ENCODE results near the gene FGF4.

The FGF4 gene

DNA sequence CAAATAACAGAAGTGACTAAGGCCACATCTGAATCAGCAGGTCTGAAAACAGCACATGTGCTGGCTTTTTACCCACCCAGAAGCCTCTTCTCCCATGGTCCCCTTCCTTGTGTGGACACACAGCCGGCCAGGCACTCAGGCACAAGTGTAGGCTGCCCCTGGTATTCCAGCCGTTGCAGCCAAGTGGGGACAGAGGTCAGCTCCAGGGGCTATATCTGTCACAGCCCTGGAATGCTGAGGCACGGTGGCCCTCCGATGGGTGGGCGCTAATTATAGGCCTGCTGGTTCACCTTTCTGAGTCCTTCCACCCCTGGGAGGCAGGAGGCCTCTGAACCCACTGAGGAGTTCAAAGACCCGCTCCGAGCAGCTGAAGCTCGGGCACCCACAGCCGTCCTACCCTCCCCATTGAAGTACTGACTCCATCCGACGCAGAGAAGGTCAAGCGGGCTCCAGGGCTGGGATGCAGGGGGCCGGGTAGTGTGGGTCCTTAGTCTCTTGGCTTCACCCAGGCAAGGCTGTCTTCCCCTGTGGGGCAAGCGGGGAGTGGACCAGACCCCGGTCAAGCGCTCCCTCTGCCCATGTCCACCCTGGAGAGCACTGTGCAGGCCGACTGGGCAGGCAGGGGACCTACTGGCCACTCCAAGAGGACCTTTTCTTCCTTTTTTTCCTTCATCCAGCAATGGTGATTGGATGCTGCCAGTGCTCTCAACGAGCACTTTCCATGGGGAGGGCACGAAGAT is 29.8 kb upstream of the FGF4 start:
- no peak for DNase-seq

DNA sequence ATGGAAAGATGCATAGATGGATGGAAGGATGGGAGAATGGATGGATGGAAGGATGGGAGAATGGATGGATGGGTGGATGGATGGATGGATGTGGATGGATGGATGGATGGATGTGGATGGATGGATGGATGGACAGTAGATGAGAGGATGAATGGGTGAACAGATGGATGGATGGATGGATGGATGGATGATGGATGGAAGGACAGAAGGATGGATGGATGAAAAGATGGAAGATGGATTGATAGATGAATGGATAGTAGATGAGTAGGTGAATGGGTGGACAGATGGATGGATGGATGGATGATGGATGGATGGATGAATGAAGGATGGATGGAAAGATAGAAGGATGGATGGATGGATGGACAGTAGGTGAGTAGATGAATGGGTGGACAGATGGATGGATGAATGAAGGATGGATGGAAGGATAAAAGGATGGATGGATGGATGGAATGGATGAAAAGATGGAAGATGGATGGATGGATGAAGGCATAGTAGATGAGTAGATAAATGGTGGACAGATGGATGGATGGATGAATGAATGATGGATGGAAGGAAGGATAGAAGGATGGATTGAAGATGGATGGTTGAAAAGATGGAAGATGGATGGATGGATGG is 28.6 kb upstream of the FGF4 start:
- no peak for DNase-seq

DNA sequence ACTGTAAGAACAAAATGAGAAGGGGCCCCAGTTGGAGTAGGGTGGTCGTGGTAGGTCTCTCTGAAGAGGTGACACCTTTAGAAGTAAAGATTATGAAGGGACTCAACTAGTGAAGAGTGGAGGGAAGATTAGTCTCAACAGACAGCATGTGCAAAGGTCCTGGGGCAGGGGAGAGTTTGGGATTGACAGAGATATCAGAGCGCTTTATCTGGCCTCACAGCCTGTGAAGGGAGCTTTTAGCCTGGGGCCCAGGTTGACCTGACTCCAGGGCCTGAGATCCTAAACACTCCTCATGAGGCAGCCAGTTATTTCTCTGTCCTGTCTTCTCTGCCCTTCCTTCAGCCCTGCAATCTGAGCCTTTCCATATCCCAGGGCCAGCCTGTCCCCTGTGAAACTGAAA is 27.9 kb upstream of the FGF4 start:
- DNase-seq = no peak

DNA sequence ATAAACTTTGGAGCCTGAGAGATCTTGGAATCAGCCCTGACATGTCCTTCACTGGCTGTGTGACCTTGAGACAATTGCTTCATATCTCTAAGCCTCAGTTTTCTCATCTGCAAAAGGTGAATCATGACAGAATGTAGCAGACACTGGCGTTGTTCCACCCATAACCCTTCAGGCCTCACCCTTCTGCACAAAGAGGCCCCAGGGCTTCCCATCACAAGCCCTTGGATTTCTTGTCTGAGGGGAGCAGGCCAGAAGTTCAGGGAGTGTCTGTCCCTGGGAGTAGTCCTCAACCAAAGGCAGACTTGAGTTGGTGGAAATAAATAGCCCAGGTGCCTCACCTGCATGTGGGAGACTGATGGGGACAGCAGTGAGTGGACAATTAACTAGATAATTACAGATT is 27.4 kb upstream of the FGF4 start:
- DNase-seq = no peak

DNA sequence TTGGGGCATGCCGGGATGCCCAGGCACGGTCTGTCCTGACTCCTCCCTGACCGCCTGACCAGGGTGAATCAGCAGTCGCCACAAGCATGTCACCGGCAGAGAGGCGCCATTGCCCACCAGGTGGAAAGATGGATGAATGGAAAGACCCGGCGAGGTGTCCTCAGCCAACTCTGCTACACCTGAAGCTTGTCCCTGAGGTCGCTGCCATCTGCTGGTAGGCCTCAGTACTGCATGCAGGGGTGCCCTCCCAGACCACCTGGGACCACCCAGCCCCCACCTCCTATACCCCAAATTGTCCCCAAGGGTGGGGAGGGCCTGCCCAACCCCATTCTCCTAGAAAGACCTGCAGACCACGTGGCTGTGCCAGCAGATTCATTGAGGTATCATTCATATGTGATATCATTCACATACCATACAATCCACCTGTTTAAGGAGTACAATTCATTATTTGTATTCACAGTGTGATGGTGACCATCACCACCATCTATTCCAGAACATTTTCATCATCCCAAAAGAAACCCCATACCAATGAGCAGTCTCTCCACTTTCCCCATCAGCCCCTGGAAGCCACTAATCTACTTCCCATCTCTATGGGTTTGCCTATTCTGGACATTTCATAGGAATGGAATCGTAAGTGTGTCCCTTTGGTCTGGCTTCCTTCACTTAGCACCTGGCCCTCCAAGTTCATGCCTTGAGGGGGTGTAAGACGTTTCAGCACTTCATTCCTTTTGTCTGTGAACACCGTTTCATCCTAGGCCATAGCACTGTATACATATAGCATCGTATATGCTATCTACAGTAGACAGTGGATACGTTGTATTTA is 26.6 kb upstream of the FGF4 start:
- peak; percentile 26 for DNase-seq

DNA sequence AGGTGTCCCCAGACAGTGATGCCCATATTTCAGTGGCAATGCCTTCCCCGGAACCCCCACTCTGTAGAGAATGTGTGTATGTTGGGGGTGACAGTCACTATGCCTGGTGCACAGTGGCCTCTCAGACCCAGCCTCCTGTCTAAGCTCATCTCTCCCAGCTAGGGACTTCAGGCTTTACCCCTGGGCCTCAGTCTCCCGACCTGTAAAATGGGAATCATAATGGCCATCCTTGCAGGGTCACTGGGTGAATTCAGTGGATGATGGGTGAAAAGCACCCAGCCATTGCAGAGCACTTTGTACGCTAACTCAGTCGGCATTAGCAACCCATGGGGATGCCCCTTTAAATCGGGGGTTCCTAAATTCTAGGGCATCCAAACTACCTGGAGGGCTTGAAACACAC is 25.1 kb upstream of the FGF4 start:
- no peak for DNase-seq

DNA sequence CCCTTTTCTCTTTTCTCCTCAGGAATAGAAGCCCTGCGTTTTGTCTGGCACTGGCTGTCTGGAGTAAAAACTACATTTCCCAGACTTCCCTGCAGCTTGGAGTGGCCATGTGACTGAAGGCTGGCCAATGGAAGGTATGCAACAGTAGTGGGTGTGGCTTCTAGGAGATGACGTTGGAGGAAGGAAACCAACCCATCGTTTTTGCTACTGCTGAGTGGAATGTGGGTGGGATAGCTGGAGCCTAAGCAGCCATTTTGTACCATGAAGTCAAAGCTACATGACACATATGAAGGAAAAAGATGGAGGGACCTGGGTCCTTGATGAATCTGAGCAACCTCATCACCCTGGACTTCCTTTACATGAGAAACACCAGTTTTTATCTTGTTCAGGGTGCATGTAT is 24.4 kb upstream of the FGF4 start:
- no peak for DNase-seq

DNA sequence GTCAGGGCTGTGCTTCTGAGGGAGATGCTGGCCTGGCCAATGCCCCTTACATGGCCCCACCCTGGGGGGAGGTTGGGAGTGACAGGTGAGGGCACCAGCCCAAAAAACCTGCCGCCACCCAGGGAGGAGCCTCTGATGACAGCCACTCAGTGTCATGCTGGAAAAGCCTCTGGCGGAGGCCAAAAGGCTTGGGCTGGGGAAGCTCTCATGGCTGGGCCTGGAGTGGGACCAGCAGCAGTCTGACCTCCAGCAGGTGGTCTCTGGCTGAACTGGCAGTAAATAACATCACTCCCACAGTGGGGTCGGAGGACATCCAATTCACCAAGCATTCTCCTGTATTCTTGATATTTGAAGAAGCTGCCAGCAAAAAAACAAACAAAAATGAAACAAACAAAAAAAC is 24.0 kb upstream of the FGF4 start:
- DNase-seq = no peak

DNA sequence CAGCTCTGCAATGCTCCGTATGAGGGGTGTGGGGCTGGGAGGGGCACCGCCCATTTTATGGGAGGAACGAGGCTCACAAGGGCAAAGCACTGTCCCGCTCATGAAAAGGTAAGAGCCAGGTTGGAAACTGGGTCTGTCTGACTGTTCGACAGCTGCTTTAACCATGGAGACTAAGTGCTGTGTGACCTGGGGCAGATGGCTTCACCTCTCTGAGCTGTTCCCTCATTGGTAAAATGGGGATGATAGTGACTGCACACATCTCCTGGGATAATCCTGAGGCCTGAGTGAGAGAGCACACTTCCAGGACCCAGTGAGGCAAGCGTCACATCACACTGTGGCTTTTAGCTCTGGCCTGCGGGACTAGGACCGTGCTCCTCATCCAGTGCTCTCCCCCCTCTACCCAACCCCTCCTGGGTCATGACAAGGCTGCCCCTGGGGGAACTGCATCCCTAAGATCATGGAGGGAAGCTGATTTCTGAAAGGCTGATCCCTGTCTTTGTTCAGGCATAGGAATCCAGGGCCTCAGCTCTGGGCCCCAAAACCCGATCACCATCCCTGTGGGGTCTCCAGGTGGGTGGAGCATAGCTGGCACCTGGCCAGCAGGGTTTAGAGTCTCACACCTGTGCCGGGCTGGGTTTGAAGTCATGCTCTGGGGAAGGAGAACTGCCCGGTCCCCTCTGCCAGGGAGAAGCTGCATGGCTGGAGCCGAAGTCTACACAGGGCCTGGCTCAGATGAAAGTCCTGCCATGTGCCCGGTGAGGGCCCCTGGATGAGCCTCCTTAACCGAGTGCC is 22.8 kb upstream of the FGF4 start:
- no peak for DNase-seq

DNA sequence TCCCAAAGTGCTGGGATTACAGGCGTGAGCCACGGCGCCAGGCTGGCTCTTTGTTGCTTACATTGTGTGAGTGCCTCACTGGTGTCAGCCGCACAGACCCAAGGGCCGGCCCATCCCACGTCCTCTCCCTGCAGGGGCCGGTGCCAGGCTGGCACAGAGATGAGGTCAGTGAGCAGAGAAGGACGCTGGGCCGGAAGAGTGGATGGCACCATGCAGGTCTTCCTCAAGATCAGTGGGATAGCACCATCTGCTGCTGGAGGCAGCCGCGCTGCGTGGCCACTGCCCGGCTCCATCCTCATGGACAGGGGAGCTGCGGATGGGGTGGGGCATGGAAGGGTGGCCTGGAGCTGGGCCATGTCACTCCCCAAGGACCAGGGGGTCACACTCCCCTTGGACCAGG is 22.0 kb upstream of the FGF4 start:
- DNase-seq = no peak

DNA sequence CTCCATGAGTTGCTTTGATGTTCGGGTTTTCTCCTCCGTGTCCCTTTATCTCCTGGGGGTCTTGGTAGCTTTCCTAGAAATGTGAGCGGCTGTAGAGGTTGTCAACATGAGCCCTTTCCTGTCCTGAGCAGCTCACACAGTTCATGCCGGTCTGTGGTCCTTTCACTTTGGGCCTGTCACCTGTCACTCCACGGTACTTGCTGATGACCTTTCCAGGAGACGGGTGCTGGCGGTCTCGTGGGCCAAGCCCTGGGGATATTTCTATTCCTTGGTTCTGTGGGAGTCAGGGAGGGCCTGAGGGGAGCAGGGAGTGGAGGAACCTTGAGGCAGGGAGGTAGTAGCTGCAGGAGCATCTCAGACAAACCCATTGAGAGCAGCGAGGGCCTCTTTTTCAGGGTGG is 20.9 kb upstream of the FGF4 start:
- no peak for DNase-seq

DNA sequence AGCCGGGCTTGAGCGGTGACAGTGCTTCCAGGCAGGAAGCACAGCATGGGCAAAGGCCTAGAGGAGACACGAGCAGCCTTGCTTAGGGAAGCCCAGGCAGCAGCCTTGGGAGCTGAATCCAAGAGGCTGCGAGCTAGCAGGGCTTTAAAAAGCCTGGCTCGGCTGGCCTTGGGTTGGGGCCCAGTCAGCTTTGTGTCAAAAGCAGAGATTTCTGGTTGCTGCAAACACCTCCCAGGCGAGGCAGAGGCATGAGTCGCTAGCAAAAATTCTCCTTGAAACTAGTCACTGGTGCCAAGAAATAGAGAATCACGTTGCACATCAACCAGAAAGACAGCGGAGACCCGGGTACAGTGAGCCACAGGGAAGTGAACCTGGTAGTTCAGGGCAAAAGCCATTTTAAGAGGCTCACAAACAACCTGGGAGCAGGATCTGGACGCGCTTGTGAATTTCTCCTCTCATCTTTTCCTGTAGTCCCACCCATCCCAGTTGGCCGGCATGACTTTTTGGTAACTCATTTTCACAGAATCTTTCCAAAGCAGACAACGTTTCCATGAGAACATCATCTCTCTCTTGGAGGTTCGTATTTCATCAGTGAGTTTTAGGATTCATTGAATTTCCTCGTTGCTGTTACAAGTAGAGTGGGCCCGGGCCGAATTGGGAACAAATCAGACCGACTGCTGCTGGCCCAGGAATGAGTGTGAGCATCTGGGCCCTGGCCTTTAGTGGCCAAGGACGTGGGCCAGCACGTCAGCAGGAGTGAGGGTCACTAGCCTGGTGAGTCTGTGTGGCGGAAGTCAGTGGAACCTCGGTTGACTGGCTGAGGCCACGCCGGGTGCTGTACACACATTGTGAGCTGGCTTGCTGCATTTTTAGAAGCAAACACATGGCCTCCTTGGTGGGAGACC is 16.4 kb upstream of the FGF4 start:
- no peak for DNase-seq

DNA sequence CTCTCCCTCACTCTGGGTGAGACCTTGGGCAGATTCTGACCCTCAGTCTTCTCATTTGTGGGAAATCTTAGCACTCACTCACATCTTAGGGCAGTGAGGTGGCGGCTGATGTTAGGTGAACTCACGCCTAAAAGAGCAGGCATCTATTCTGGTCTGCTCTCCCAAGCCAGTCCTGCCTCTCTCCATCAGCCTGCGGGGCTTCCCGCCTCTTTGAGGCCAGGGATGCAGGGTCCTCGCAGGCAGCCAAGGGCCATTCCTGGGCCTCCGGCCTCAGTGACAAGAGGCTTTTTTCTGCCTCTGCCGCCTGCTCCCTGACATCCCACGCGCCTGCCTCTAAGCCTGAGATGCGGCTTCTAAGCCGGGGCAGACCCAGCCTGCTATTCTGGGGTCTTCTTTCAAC is 13.8 kb upstream of the FGF4 start:
- no peak for DNase-seq

DNA sequence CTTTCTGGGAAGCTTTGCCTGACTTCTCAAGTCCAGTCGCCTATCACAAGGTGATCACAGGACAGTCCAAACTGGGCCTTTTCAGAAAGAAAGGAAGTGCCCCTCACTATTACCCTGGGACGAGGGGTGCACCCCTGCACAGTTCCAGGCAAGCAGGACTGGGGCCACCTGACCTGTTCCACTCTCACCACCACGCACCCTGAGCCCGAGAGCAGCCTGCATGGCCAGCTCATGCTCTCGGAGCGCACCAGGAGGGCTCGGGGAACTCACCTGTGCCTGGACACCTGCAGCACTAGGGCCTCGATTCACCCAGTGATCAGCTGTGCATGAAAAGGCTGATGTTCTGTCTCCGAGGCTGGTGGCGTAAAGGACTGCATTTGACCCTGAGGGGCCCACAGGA is 12.8 kb upstream of the FGF4 start:
- no peak for DNase-seq

DNA sequence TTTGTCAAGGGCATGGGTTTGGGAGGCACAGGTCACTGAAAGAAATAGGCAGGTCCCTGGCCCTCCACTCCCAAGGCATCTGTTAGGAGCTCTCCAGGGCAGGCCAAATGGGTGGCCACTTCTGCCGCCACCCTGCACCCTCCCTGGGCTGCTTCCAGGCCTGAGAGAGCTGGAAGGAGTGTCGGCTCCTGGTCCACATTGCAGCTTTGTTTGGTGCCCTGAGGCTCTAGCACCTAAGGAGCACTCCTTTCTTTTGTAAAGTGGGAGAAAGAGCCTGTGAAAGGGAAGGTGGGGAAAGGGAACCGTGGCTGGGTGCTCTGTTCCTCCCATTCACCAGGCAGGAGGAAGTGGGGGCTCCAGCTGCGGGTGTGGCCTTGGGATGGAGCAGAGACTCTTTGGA is 12.3 kb upstream of the FGF4 start:
- no peak for DNase-seq

DNA sequence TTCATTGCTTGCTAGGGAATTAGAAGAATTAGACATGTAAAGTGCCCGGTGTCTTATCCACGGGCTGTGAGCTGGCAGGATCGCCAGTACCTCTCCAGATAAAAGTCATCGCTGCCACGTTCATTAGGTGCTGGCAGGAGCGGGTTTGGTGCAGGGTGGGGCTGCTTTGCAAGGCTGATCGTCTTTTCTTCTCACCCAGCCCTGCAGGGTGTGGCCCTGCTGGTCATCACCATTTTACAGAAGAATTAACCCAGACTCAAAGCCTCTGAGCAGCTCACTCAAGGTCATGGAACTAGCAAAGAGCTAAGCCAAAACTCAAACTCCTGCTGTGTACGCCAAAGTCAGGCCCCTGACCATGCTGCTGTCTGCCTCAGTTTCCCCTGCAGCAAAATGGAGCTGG is 6.1 kb upstream of the FGF4 start:
- no peak for DNase-seq

DNA sequence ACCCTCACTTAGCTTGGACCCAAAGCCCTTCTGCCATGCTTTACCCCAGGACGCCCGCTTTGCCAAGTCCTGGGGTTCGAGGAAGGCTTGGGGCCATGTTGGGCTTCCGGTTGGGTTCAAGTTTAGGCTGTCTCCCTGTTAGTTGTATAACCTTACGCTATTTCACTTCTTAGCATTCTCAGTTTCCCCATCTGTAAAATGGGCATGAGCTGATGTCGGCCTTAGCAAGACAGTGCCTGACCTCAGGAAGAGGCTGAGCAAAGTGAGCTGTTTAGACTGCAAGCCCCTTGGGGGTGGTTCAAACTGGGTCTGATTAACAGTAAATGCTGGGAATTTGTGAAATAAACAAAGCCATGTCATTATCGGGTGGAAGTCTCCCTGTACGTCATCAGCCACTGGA is 3.2 kb upstream of the FGF4 start:
- DNase-seq = no peak

DNA sequence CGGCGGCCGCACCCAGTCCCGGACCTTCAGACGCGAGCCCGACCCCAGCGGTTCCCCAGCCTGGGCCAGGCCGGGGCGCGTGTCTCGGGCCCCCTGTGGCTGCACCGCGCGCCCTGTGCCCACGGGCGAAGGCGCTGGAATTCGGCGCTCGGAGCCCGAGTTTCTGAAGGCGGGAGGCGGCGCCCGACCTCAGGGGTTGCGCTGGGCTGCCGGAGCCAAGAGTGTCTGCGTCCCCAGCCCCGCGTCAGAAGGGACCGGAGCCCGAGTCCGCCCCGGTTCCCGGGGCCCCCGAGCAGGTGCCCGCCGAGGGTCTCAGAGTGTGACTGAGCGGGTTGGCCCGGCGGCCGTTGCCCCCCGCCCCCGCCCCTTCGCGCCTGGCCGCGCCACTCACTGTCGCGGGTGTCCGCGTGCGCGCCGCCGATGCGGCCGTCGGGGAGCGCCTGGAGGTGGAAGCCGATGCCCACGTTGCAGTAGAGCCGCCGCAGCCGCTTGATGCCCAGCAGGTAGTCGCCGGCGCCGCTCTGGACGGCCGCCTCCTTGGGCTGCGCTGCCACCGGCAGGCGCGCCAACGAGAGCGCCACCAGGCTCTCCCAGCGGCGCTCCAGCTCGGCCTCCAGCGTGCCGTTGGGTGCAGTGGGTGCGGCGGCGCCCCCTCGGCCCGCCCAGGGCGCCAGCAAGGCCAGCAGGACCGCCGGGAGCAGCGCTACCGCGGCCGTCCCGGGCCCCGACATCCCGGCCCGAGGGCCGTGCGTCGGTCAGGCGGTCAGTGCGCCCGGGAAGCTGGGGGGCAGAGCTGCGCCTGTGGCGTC is 583 bp downstream of the FGF4 start:
- no peak for DNase-seq

DNA sequence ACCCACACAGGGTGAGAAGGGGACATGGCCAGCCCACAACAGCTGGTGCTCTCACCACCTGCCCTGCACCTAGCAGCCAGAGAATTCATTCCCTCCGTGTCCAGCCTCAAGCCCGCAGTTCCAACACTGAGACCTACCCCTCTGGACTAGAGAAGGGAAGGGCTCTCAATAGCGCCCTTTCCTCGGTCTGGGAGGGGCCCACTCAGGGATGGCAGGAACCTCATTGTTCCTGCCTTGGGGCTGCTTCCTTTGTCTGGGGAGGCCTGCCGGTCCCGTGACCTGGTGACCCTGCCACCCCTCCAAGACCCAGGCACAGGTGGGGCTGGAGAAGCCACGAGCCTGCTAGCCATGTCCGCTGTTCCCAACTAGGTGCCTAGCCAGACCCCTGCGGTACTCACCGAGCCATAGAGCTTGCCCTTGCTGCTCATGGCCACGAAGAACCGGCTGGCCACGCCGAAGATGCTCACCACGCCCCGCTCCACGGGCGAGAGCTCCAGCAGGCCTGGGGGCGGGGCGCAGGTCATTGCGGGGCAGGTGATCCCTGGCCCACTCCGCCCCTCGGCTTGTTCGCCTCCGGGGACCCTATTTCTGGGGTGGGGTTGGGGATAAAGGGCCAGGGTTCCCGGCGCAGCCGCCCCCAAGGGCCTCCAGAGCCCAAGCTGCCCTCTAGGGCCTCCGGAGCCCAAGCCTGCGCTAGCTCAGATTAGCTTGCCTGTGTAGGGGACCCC is 1.4 kb downstream of the FGF4 start:
- DNase-seq = no peak

DNA sequence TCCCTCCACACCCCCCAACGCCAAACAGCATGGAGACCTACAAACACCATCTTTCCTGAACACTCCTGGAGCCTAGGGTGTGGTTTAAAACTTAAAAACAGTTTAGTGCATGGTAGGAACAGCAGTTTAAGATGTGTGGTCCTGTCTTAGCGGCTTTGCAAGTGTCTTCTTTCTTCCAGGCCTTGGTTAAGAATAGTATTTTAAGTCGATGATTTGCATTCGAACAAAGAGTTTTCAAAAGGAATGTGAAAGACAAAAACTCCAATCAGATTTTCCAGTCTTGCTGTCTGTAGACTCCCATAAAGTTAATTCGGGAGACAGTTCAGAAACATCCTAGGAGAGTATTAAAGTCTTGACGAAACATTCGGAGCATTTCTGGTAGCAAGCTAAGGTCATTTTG is 3.7 kb downstream of the FGF4 start:
- no peak for DNase-seq

DNA sequence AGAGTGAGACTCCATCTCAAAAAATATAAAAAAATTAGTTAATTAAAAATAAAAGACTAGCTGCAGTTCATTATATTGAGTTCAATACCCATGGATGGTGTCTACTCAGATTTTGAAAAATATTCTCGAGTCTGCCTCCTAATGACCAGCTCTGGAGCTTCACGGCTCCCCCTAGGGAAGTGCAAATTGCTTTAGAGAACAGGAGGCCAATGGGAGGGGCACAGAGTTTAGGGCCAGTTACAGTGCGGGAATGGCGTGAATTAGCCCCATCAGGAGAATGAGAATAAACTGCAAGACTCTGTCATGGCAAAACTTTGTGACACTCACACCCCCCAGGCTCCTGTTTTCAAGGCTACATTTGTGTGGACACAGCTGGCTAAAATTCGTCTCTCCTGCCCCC is 4.6 kb downstream of the FGF4 start:
- DNase-seq = no peak
